ENCODE results near the gene ACTR1B. TPM values are rescaled to one million over a fixed set of nuclear protein-coding genes. Genes with fewer than 3 reads are reported as not detected.
"Not testable (repeated sequence)": the region's sequence is repeated elsewhere in the genome, so short reads cannot be mapped to it uniquely, and the experiment has no call there.

The ACTR1B gene
- total RNA-seq, 1 donor from 2014 or later: 142 TPM

DNA sequence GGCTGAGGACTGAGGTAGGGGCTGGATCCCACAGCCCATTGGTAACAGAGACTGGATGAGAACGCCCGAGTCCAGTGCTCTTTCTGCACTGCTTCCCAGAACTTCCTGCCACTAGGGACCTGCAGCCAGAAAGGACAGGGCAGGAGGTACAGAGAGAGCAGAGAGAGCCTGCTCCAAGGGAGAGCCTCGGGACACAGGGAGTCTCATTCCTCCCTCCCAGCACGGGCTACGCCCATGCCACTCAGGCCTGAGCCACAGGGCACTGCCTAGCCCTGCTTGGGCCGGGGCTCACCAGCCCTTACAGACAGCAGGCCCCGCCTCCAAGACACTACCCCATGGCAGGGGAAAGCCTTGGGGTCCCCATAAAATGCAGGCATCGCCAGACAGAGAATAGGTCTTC is 48.1 kb downstream of the ACTR1B start:
- H3K4me3 Mint-ChIP-seq (ENCODE audit: low read depth); H3K36me3 Mint-ChIP-seq (ENCODE audit: low read depth); H3K4me1 Mint-ChIP-seq (ENCODE audit: low read depth); H3K27ac Mint-ChIP-seq; H3K9me3 Mint-ChIP-seq; DNase-seq (ENCODE audit: low spot score); H3K27me3 Mint-ChIP-seq (ENCODE audit: low read depth); intact Hi-C loops (cut with micrococcal nuclease): not testable (repeated sequence)

DNA sequence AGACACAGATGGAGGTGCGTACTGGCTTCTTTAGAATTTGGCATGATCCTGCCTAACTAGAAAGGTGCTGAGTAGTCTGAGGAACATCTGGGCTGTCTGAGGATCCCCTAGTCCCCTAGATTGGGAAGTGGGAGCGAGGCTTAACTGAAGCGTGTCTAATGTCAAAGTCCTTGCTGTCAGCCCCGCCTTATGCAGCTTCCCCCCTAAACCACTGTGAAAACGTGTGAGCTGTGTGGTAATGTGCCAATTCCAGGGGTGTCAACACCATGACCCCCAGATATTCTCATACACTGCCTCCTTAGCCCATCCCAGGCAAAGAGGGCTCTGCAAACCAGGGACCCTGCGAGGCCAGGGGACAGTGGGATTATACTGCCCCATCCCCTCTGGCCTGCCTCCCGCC is 51.9 kb downstream of the ACTR1B start:
- H3K36me3 Mint-ChIP-seq (ENCODE audit: low read depth); H3K4me3 Mint-ChIP-seq (ENCODE audit: low read depth); H3K27ac Mint-ChIP-seq; H3K27me3 Mint-ChIP-seq (ENCODE audit: low read depth); DNase-seq (ENCODE audit: low spot score); H3K9me3 Mint-ChIP-seq; H3K4me1 Mint-ChIP-seq (ENCODE audit: low read depth); intact Hi-C loops (cut with micrococcal nuclease): not testable (repeated sequence)

DNA sequence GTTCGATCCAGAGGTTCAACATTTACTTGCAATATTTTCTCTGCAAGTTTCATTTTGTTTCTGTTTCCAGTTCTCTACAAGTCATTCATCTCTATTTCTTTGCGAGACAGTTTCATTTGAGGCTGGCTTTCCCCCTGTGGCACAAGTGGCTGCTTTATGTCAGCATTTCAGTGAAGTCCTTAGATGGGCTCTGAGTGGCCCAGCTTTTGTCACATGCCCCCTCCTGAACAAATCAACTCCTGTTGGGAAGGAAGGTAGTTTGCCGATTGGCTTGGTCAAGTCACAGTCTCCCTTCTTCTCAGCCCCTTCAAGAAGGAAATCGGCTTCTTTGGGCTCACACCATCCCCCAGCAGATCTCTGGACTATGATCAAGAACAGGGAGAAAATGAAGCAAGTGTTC is 55.1 kb downstream of the ACTR1B start:
- DNase-seq (ENCODE audit: low spot score); H3K4me3 Mint-ChIP-seq (ENCODE audit: low read depth); H3K27ac Mint-ChIP-seq; H3K4me1 Mint-ChIP-seq (ENCODE audit: low read depth); H3K27me3 Mint-ChIP-seq (ENCODE audit: low read depth); intact Hi-C loops (cut with micrococcal nuclease); H3K9me3 Mint-ChIP-seq; H3K36me3 Mint-ChIP-seq (ENCODE audit: low read depth): not testable (repeated sequence)

Other genes starting within 250 kb of the ACTR1B start
- 44.6 and 46.0 TPM in 2 replicates for gene ANKRD36B, start 74.2 kb downstream of the ACTR1B start, total RNA-seq
- gene COX5B, start 18.0 kb downstream of the ACTR1B start, total RNA-seq: 217 and 237 TPM in 2 replicates
- gene C2orf92, start 5.7 kb upstream of the ACTR1B start, total RNA-seq: 17.2 and 21.8 TPM in 2 replicates
- 231 and 234 TPM in 2 replicates for gene ZAP70, start 49.5 kb upstream of the ACTR1B start, total RNA-seq